GM12872 (cell line): ENCODE data around the gene COL6A3.

Source experiments
- TF ChIP-seq, protein P1 (sequence below): IDR thresholded peaks from 3 replicates; pipeline ENCODE4 v1.5.1; 2011; ENCODE audit warnings: low read depth, mild to moderate bottlenecking, low read length, moderate library complexity; ENCODE audit not compliant: insufficient read depth

Gene COL6A3, protein sequence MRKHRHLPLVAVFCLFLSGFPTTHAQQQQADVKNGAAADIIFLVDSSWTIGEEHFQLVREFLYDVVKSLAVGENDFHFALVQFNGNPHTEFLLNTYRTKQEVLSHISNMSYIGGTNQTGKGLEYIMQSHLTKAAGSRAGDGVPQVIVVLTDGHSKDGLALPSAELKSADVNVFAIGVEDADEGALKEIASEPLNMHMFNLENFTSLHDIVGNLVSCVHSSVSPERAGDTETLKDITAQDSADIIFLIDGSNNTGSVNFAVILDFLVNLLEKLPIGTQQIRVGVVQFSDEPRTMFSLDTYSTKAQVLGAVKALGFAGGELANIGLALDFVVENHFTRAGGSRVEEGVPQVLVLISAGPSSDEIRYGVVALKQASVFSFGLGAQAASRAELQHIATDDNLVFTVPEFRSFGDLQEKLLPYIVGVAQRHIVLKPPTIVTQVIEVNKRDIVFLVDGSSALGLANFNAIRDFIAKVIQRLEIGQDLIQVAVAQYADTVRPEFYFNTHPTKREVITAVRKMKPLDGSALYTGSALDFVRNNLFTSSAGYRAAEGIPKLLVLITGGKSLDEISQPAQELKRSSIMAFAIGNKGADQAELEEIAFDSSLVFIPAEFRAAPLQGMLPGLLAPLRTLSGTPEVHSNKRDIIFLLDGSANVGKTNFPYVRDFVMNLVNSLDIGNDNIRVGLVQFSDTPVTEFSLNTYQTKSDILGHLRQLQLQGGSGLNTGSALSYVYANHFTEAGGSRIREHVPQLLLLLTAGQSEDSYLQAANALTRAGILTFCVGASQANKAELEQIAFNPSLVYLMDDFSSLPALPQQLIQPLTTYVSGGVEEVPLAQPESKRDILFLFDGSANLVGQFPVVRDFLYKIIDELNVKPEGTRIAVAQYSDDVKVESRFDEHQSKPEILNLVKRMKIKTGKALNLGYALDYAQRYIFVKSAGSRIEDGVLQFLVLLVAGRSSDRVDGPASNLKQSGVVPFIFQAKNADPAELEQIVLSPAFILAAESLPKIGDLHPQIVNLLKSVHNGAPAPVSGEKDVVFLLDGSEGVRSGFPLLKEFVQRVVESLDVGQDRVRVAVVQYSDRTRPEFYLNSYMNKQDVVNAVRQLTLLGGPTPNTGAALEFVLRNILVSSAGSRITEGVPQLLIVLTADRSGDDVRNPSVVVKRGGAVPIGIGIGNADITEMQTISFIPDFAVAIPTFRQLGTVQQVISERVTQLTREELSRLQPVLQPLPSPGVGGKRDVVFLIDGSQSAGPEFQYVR (N-terminal part only)

DNA sequence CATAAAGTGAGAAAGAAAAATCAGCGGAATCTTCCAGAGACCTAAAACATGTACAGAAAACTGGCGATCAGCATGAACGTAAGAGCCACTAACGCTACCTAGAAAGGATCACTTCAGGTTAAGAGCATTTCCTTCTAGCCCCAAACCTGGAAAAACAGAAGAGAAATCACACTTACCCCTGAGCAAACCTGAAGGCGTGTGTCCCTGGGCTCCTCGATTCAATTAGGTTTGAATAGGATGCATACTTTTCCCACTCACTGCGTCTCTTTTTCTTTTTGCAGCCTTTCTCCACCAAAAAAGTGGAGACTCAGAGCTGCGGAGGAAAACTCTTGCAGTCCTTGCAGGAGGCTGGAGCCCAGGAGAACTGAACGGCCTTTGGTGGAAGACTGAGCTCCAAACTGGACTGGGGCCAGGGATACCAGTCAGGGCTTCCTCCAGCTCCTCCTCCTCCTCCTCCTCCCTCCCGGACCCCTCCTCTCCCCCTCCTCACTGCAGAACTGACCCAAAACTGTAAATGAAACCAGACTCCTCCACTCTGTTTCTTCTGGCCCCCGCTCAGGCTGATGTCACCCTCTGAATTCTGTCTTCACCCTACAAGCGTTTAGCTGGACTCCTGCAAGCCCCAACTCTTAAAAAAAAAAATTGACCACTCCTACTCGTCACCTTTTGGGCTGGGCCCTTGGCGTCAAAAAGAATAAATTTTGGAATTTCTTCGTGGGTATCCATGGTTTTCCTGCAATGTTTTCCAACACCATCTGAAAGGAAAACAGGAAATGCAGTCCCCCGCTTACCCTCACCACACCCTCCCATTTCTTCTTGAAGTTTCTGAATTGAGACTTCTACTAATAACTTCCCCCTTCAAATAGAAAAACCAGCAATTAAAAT is at the start of gene COL6A3:
COL6A3 (minus strand) TSS at position 388 of the 885 bp plus-strand sequence. CDS start 17,347 bp downstream, outside the sequence.
- TF ChIP-seq, protein P1, sequence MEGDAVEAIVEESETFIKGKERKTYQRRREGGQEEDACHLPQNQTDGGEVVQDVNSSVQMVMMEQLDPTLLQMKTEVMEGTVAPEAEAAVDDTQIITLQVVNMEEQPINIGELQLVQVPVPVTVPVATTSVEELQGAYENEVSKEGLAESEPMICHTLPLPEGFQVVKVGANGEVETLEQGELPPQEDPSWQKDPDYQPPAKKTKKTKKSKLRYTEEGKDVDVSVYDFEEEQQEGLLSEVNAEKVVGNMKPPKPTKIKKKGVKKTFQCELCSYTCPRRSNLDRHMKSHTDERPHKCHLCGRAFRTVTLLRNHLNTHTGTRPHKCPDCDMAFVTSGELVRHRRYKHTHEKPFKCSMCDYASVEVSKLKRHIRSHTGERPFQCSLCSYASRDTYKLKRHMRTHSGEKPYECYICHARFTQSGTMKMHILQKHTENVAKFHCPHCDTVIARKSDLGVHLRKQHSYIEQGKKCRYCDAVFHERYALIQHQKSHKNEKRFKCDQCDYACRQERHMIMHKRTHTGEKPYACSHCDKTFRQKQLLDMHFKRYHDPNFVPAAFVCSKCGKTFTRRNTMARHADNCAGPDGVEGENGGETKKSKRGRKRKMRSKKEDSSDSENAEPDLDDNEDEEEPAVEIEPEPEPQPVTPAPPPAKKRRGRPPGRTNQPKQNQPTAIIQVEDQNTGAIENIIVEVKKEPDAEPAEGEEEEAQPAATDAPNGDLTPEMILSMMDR: no peak

DNA sequence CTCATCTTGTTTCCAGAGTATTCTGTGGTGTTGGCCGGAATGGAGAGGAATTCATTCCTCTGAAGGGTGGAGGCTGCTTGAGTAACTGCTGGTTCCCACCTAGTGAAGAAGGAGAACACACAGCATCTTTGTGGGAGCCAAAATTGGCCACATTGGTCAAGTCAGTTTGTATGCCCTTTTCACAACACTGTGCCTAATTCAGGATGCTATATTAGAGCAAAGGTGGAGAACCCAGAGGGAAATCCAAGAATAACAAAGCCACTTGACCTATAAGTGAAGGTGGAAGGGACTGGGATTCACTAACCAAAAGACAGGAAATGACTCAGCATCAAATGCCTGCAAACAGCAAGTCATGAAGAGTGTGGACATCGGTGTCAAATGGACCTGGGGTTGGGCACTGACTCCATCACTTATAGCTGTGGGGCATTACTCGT is 45.8 kb upstream of the COL6A3 start:
- TF ChIP-seq, protein P1: no peak

DNA sequence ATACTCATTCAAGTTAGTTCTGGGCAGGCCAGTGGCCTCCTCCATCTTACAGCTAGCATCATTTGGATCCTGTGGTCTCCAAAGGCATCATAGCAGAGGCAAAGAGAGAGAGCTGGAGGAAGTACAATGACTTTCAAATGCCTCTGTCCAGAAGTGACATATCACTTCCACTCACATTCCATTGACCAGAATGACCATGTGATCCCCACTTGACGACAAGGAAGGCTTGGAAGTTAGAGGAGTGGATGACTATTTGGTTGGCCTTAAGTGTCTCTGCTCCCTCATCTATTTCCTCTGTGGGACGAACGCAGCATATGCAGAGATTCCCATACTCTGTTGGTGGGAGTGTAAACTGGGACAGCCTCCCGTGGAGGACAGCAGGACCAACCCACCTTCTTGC is 45.3 kb upstream of the COL6A3 start:
- TF ChIP-seq, protein P1: no peak

DNA sequence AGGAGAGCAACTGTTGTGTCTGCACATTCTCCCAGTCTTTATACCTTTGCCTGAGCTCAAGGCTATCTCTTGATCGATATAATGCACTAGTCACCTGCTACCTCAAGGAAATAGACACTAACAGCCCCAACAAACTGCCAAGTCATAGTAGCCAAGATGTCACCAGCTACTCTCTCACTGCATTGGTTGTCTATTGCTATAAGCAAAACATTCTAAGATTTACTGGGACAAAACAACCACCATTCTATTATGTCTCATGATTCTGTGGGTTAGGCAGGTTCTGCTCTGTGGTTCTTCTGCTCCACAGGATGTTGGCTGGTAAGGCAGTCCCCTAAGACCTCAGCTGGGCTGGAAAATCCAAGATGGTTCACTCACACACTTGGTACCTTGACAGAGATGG is 44.6 kb upstream of the COL6A3 start:
- TF ChIP-seq, protein P1: no peak

DNA sequence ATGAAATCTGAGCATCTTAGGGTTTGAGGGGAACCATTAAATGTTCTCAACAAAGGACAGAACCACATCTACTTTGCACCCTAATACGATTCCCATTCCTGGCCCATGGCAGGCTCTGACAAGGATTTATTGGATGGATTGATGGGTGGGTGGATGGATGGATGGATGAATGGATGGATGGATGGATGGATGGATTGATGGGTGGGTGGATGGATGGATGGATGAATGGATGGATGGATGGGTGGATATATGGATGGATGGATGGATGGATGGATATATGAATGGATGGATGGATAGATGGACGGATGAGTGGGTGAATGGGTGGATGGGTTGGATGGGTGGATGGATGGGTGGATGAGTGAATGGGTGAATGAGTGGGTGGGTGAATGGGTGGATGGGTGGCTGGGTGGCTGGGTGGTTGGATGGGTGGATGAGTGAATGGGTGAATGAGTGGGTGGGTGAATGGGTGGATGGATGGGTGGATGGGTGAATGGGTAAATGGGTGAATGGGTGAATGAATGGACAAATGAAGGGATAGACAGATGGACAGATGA is 43.5 kb upstream of the COL6A3 start:
- TF ChIP-seq, protein P1: no peak

DNA sequence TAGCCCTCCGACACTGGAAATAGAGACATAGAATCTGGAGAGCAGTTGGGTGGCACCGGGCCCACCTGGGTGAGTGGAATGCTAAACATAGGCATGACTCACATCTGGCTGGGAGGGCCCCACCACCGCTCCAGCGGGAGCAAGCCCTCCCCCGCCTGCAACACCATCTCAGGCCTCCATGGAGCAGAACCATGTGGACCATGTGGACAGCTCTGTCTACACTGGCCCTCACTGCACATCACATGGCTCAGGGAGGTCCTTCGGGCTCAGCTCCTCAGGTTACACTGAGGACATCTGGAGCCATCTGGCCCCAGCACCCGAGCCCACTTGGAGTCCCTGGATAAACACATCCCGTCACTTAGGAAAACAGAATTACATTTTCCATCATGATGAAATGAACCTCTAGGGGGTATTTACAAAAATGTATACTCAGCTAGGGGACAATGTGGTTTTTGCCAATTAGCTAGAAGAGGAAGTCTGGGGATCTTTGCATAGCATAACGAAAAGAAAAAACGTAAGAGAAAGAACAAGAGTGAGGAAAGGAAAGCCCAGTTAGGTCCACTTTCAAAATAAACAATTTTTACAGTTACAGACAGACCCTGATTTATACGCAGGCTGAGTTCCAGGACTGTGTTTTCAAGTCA is 42.4 kb upstream of the COL6A3 start:
- TF ChIP-seq, protein P1: no peak
